ENCODE data around the gene UPF3B.
"Not testable (repeated sequence)": the region's sequence is repeated elsewhere in the genome, so short reads cannot be mapped to it uniquely, and the experiment has no call there.

The UPF3B gene

GRCh38 chrX:119852382-119853353, at the start of gene UPF3B:
TSS of gene UPF3B (minus strand) at chrX:119852963. CDS start at chrX:119852928, 35 bp downstream.
- peak; percentile 94 for DNase-seq (ENCODE audit: low read depth)

DNA sequence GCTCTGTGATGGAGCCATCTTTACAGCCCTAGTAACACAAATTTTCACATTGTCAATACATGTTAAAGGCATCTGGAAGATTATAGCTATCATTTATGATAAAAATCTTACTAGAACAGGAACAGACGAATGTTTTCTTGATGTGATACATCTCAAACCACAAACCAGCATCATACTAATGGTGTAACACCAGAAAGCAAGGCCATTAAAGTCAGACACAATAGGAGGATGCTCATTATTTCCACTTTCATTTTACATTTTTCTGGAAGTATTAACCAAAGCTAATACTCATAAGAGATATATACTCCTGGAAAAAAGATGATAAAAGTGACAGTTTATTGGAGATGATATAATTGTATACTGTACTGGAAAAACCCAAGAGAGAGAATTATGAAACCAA, 48.2 kb upstream of the UPF3B start:
- no peak for DNase-seq (ENCODE audit: low read depth)

- DNase-seq (ENCODE audit: low read depth): no peak
Measured at GRCh38 chrX:119899125-119899524, 46.4 kb upstream of the UPF3B start.

GRCh38 chrX:119895843-119896326, 43.1 kb upstream of the UPF3B start, which contains the start of gene AKAP14:
TSS of gene AKAP14 (plus strand) at chrX:119895893. CDS start at chrX:119903224, 7,331 bp downstream.
- DNase-seq (ENCODE audit: low read depth): no peak

DNA sequence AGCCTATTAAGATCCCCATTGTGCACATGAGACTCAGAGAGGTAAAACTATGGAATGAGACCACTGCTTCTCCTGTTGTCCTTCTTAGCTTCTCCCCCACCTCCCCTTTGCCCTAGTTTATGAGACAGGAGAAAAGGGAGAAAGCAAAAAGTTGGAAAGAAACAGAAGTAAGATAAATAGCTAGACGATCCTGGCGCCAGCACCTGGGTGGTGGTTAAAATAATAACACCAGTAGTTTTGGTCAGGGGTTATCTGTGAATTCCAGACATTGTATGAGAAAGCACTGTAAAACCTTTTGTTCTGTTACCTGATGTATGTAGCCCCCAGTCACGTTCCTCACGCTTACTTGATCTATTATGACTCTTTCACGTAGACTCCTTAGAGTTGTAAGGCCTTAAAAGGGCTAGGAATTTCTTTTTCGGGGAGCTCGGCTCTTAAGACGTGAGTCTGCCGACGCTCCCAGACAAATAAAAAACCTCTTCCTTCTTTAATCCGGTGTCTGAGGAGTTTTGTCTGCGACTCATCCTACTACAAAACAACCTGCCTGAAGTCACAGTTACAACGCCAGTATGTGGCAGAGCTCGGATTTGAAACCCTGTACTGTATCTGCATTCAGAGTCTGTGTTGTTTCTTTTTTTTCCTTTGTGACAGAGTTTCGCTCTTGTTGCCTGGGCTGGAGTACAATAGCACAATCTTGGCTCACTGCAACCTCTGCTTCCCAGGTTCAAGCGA, 39.4 kb upstream of the UPF3B start:
- DNase-seq (ENCODE audit: low read depth): not testable (repeated sequence)

GRCh38 chrX:119890626-119891025, 37.9 kb upstream of the UPF3B start:
- not testable (repeated sequence) for DNase-seq (ENCODE audit: low read depth)

- DNase-seq (ENCODE audit: low read depth): peak; percentile 28
Measured at GRCh38 chrX:119887721-119888425, 35.1 kb upstream of the UPF3B start.

DNA sequence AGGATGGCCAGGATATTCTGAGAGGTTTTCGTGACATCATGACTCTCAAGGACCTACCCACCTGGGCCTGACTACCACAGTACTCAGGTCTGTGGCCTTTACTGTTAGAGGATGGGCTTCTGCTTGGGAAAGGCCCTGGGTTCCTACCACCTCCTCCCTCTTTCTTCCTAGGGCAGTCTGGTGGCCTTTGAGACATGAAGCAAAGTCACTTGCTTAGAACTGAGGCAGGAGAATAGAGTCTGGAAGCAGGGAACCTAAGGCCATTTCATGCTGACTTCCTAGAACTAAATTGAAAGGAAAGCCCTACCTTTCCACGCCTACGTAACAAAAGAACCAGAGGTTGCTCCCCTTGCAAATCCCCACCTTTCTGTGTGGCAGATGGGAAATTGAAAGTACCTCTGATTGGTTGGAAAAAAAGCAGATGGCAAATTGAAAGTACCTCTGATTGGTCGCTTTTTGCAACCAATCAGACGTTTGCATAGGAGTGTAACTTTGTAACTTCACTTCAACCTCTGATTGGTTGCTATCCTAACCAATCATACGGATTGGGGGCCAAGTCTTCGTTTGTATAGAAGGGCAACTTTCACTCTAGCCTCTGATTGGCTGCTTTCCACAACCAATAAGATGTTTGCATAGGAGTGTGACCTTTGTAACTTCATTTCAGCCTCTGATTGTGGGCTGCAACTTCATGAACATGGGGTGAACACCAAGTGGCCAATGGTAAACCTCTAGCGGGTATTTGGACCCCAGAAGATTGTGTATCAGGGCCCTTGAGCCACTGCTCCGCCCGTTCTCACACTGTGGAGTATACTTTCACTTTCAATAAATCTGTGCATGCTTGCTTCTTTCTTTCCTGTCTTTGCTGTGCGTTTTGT, 33.0 kb upstream of the UPF3B start:
- DNase-seq (ENCODE audit: low read depth): peak; percentile 3

GRCh38 chrX:119880552-119881437, 28.0 kb upstream of the UPF3B start:
- DNase-seq (ENCODE audit: low read depth): no peak

DNA sequence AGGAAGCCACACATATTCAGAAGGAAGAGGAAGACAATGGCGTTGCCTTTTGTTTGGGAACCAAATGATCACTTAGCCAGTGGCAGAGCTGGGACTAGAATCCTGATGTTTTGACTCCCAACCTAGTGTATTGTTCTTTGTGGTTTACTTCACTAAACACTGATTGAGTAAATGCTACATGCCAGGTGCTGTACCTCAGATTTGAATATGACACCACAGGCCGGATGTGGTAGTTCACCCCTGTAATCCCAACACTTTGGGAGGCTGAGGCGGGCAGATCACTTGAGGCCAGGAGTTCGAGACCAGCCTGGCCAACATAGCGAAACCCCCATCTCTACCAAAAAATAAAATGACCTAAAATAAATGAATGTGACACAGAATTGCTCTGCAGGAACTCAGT, 27.3 kb upstream of the UPF3B start:
- no peak for DNase-seq (ENCODE audit: low read depth)

- no peak for DNase-seq (ENCODE audit: low read depth)
Measured at GRCh38 chrX:119878740-119879139, 26.0 kb upstream of the UPF3B start.

DNA sequence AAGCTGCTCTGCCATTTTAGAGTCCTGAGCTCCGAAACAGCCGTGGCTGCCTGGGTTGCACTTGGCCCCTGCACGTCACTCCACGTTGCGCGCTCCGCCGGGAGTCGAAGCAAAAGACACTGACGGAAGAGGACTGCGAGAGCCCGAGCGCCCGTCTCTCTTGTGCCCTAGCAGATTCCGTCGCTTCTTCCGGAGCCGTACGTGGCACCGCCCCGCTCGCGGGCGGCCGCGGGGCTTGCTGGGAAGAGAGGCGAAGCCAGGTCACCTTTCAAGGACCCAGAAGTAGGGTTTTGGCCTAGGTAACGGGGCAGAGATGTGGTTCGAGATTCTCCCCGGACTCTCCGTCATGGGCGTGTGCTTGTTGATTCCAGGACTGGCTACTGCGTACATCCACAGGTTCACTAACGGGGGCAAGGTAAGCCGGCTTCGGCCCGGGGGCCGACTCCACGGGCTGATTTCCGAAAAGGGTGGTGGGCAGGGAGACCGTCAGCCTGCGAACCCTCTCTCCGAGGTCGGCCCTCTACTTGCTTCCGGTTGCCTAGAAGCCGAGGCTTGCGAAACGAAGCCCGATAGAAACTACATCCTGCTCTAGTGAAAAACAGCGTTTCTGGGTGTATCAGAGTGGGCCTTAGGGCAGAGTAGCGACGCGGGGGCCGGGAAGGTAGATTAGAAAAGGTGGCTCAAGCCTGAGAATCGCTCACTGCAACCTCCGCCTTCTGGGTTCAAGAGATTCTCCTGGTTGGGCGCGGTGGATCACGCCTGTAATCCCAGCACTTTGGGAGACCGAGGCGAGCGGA, 19.0 kb upstream of the UPF3B start, which contains the start of the genes NDUFA1 and RNF113A:
TSS of gene NDUFA1 (plus strand) at position 234 of the 797 bp plus-strand sequence. CDS start at position 314, 80 bp downstream.
TSS of gene RNF113A (minus strand) at position 135 of the 797 bp plus-strand sequence. CDS start at position 15, 120 bp downstream.
- DNase-seq (ENCODE audit: low read depth): peak; percentile 75

- DNase-seq (ENCODE audit: low read depth): peak; percentile 17
Measured at GRCh38 chrX:119871245-119871598, 18.5 kb upstream of the UPF3B start.

DNA sequence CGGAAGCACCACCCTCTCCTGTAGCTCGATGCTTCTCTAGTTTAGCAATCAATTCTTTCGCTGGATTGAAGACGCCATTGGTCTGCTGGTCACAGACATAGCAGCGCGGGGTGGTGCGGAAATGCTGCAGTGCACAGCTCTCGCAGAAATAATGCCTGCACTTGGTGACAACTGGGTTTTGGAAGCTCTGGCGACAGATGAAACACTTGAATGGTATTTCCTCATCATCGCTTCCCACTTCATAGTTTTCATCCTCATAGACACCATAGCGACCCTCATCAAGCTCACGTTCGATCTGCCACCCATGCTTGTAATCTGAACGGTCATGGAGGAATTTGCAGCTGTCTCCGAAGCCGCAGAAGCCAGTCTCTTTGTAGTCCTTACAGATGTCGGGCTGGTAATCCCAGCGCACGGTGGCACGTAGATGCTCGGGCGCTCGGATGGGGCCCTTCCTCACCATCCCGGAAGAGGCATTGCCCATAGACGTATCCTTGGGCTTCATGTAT, 17.9 kb upstream of the UPF3B start:
- DNase-seq (ENCODE audit: low read depth): peak; percentile 12

DNA sequence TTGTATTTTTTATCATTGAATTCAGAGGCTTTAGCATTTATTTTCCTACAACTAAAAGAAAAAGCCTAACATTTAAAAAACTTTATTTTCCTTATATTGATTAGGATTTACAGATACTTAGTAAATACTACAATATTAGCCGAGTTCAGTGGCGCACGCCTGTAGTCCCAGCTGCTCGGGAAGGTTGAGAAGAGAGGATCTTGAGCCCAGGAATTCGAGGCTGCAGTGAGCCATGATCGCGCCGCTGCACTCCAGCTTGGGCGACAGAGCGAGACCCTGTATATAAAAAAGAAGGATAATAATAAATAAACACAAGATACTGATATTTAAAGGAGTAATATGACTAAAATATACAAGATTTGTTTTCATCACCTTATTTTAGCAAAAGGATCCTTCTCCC, 681 bp upstream of the UPF3B start:
- no peak for DNase-seq (ENCODE audit: low read depth)

DNA sequence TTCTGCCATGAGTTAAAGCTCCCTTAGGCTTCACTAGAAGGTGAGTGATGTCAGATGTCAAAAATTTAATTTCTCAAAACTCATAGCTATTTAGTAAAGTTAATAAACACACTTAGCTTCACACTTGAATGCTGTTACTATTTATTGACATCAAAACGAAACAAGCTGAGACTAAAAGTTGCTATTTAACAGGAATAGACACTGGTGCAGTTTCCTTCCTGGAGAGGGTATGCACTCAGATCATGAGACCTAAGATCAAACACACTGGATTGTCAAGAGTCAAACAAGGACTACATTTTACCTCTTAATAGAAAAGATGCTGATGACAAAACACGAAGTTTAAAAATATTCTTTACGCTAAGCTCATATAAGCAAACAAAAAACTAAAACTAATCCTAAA, 18.9 kb downstream of the UPF3B start:
- DNase-seq (ENCODE audit: low read depth): no peak

DNA sequence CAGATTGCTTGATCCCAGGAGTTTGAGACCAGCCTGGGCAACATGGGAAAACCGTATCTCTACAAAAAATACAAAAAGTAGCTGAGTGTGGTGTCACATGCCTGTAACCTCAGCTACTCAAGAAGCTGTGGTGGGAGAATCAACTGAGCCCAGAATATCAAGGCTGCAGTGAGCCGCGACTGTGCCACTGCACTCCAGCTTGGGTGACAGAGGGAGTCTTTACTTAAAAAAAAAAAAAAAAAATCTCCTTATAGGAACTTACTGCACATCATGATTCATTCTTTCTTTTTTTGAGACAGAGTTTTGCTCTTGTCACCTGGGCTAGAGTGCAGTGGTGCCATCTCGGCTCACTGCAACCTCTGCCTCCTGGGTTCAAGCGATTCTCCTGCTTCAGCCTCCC, 24.3 kb downstream of the UPF3B start:
- DNase-seq (ENCODE audit: low read depth): no peak

DNA sequence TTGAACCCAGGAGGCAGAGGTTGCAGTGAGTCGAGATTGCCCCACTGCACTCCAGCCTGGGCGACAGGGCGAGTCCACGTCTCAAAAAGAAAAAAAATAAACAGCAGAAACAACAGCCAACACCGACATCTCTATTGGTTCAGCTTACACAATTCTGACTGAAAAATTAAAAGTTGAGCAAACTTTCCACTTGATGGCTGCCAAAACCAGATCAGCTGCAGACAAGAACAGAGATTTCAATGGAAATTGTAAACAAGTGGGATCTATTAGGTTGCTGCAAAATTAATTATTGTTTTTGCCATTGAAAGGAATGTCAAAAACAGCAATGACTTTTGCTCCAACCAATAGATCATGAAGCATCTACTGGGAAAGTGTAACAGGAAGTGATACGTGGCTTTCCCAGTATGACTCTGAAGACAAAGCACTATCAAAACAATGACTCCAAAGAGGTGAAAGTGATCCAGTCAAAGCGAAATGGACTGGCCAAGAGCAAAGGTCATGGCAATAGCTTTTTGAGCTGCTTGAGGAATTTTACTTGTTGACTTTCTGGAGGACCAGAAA, 26.3 kb downstream of the UPF3B start:
- DNase-seq (ENCODE audit: low read depth): no peak
